Measurements from ENCODE around the gene RABGAP1L. TPM values are rescaled to one million over a fixed set of nuclear protein-coding genes. Genes with fewer than 3 reads are reported as not detected.
"Not testable (repeated sequence)": the region's sequence is repeated elsewhere in the genome, so short reads cannot be mapped to it uniquely, and the experiment has no call there.

RABGAP1L gene
- polyA plus RNA-seq, 1 donor = 51.9 TPM

DNA sequence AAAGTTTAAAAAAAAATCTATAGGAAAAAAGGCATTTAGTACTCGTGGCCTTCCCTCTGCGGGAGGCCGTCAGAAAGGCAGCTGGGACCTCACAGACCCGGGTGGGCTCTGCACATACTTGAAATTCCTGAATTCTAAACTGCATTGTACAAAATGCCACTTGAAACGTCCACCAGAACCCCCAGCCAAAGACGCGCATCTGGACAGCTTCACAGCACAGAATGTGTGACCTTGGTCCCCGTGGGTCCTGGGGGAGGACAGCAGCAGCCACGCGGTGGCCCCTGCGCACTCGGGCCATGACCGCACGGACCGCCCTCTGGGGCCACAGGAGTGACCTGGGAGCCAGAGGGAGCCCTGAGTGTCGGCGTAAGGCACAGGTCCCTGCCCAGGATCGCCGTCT lies 884.5 kb downstream of the RABGAP1L start:
- peaks cover 11% of the 10 kb centered on the region for H3K27me3 ChIP-seq (ENCODE audit: control insufficient read depth, insufficient read depth, low read length)
- no peak overlapping the region for H3K27ac ChIP-seq (ENCODE audit: low read length)
- WGBS (ENCODE audit: insufficient coverage, low lambda C conversion rate) = 53% methylated on average over 3 of the region's 19 CpGs
- DNase-seq = no peak
- H3K36me3 ChIP-seq (ENCODE audit: control insufficient read depth, insufficient read depth, low read length) = no peaks in the 10 kb centered on the region
- no peaks in the 10 kb centered on the region for H3K4me1 ChIP-seq (ENCODE audit: control insufficient read depth, insufficient read depth, low read length)
- H3K4me3 ChIP-seq (ENCODE audit: low read length) = no peak overlapping the region
- no peaks in the 10 kb centered on the region for H3K9me3 ChIP-seq (ENCODE audit: control insufficient read depth, low read depth, low read length)

DNA sequence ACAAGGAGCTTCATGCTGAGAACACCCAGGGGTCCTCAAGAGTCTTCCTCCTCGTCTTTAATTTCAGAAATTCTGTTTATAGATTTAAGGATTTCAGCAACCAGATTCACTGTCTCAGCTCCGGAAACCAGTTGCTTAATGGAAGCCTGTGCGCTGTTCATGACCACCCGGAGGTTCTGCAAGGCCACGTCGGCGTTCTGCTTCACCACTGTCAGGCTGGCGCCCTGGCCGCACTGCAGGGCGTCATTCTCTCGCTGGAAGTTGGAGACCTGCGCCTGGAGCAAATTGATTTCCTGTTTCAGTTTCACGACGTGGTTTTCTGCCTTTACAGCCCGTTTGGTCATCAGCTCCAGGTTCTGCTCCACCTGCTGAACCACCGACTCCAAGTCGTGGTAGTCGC lies 885.3 kb downstream of the RABGAP1L start:
- not testable (repeated sequence) for H3K4me1 ChIP-seq (ENCODE audit: control insufficient read depth, insufficient read depth, low read length); H3K4me3 ChIP-seq (ENCODE audit: low read length); H3K27ac ChIP-seq (ENCODE audit: low read length); H3K9me3 ChIP-seq (ENCODE audit: control insufficient read depth, low read depth, low read length); DNase-seq; H3K36me3 ChIP-seq (ENCODE audit: control insufficient read depth, insufficient read depth, low read length)
- peaks cover 13% of the 10 kb centered on the region for H3K27me3 ChIP-seq (ENCODE audit: control insufficient read depth, insufficient read depth, low read length)
- WGBS (ENCODE audit: insufficient coverage, low lambda C conversion rate) = no CpG with 5 or more reads among the region's 18 CpGs

Other genes starting within 250 kb of the RABGAP1L start
- gene SERPINC1, start 242.2 kb upstream of the RABGAP1L start, polyA plus RNA-seq = 0.54 TPM
- gene RC3H1, start 137.2 kb upstream of the RABGAP1L start, polyA plus RNA-seq = 12.8 TPM

All from large intestine (tissue), 3 donors.